Endothelial cell of umbilical vein (primary cell): ENCODE measurements around the gene ALG2.

ENCODE experiments used
- EZH2 ChIP-seq: IDR thresholded peaks from 2 replicates; pipeline ENCODE4 v1.6.1; 2012; ENCODE audit warnings: borderline replicate concordance, low read depth, mild to moderate bottlenecking, moderate library complexity, low read length, inconsistent platforms; ENCODE audit not compliant: severe bottlenecking
- FOS ChIP-seq: IDR thresholded peaks from 2 replicates; pipeline ENCODE4 v1.6.1; 2011; ENCODE audit warnings: mild to moderate bottlenecking, low read length, moderate library complexity, borderline replicate concordance; ENCODE audit not compliant: insufficient read depth
- MYC ChIP-seq: IDR thresholded peaks from one replicate; pipeline ENCODE4 v1.6.1; 2011; ENCODE audit warnings: mild to moderate bottlenecking, low read depth, low read length
- POLR2A ChIP-seq: IDR thresholded peaks from 2 replicates; pipeline ENCODE4 v1.6.1; 2012; ENCODE audit warnings: low read depth, mild to moderate bottlenecking, control low read depth, low read length
- POLR2AphosphoS5 ChIP-seq: IDR thresholded peaks from 2 replicates; pipeline ENCODE4 v1.6.1; 2012; ENCODE audit warnings: low read depth, mild to moderate bottlenecking, control low read depth, low read length, moderate library complexity; ENCODE audit not compliant: insufficient read depth
- TF ChIP-seq, protein P1 (sequence below), 2 donors: IDR thresholded peaks; 1 replicate in 1 of 2; 2 replicates in 1 of 2; pipeline ENCODE4 v1.5.1; 2011; ENCODE audit warnings: low read length in 2 of 2, mild to moderate bottlenecking in 2 of 2, moderate library complexity in 2 of 2, control low read depth in 1 of 2, inconsistent platforms in 1 of 2, low read depth in 1 of 2; ENCODE audit not compliant: insufficient read depth in 1 of 2; ENCODE audit errors: extremely low read depth in 1 of 2
- TF ChIP-seq, protein P2 (sequence below): IDR thresholded peaks from 2 replicates; pipeline ENCODE4 v1.6.1; 2011; ENCODE audit not compliant: insufficient read depth, insufficient read length

DNA sequence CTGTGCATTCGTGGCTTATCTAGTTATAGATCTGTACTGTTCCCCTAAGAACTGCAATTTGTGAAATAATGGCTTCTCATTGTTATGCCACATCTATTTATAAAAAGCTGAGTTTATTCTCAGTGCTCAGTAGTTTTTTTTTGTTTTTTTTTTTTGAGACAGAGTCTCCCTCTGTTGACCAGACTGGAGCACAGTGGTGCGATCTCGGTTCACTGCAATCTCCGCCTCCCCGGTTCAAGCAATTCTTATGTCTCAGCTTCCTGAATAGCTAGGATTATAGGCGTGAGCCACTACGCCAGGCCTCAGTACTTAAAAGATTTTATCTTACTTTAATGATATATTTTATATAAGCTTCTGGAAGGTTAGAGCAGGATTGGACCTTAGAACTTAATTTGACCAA, 19.4 kb upstream of the ALG2 start:
- TF ChIP-seq, protein P1, sequence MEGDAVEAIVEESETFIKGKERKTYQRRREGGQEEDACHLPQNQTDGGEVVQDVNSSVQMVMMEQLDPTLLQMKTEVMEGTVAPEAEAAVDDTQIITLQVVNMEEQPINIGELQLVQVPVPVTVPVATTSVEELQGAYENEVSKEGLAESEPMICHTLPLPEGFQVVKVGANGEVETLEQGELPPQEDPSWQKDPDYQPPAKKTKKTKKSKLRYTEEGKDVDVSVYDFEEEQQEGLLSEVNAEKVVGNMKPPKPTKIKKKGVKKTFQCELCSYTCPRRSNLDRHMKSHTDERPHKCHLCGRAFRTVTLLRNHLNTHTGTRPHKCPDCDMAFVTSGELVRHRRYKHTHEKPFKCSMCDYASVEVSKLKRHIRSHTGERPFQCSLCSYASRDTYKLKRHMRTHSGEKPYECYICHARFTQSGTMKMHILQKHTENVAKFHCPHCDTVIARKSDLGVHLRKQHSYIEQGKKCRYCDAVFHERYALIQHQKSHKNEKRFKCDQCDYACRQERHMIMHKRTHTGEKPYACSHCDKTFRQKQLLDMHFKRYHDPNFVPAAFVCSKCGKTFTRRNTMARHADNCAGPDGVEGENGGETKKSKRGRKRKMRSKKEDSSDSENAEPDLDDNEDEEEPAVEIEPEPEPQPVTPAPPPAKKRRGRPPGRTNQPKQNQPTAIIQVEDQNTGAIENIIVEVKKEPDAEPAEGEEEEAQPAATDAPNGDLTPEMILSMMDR (IDR thresholded peaks at IDR 0.05; ENCODE audit: extremely low read depth in 1 of 2, insufficient read depth in 1 of 2, low read depth in 1 of 2, low read length in 2 of 2) = no peak
- TF ChIP-seq EZH2 = no peak
- no peak for TF ChIP-seq POLR2A
- no peak for TF ChIP-seq POLR2AphosphoS5
- TF ChIP-seq FOS = no peak
- TF ChIP-seq MYC = no peak
- TF ChIP-seq, protein P2, sequence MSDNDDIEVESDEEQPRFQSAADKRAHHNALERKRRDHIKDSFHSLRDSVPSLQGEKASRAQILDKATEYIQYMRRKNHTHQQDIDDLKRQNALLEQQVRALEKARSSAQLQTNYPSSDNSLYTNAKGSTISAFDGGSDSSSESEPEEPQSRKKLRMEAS = no peak
